Thoracic aorta (tissue), 2 donors: Measurements from ENCODE around the gene TRAPPC12. TPM values are rescaled to one million over a fixed set of nuclear protein-coding genes. Genes with fewer than 3 reads are reported as not detected.
"Not testable (repeated sequence)": the region's sequence is repeated elsewhere in the genome, so short reads cannot be mapped to it uniquely, and the experiment has no call there.

ENCODE experiments used
- ATAC-seq: fragments of 150-250 bp; one replicate; pipeline ENCODE4 v1.8.0; 2017; ENCODE audit warnings: low read depth; ENCODE audit not compliant: insufficient number of reproducible peaks, low FRiP score
- DNase-seq: peaks from one replicate; pipeline ENCODE4 v3.0.0-alpha.2; 2020; ENCODE audit warnings: low spot score
- H3K27ac ChIP-seq, 2 donors: fragments of 200-600 bp; sonication (generic); 1 replicate in 1 of 2; 2 replicates in 1 of 2; pipeline ENCODE4 v1.5.1; 2016; ENCODE audit warnings: mild to moderate bottlenecking in 2 of 2, moderate library complexity in 2 of 2
- H3K27me3 ChIP-seq: fragments of 200-600 bp; sonication (generic); replicated peaks from 2 replicates; pipeline ENCODE4 v1.6.0; 2016; ENCODE audit warnings: mild to moderate bottlenecking; ENCODE audit not compliant: insufficient read depth
- H3K36me3 ChIP-seq: fragments of 200-600 bp; sonication (generic); one replicate; pipeline ENCODE4 v1.5.1; 2016
- H3K4me1 ChIP-seq, 2 donors: fragments of 200-600 bp; sonication (generic); 1 replicate in 1 of 2; 2 replicates in 1 of 2; pipeline versions ENCODE4 v1.5.1 to v1.6.0; 2016; ENCODE audit warnings: low read depth in 2 of 2, mild to moderate bottlenecking in 1 of 2; ENCODE audit not compliant: control insufficient read depth in 1 of 2
- H3K4me3 ChIP-seq: fragments of 200-600 bp; sonication (generic); 2 replicates; pipeline ENCODE4 v1.5.1; 2016; ENCODE audit warnings: mild to moderate bottlenecking
- H3K9me3 ChIP-seq: fragments of 200-600 bp; sonication (generic); 2 replicates; pipeline ENCODE4 v1.5.1; 2016
- total RNA-seq, 2 donors: library from RNA; depleted of rRNA; stranded (reverse); fragments of >200 nt; gene quantifications; one replicate each; pipeline versions ENCODE4 v1.1.0 to v1.2.3, GENCODE V29; 2016
- TF ChIP-seq, protein P1 (sequence below): fragments of 200-600 bp; sonication (generic); IDR thresholded peaks from one replicate; pipeline ENCODE4 v1.5.1; 2019; ENCODE audit warnings: antibody characterized with exemption

The TRAPPC12 gene
- total RNA-seq, 2 donors from 2014 or later = 121 to 180 TPM

DNA sequence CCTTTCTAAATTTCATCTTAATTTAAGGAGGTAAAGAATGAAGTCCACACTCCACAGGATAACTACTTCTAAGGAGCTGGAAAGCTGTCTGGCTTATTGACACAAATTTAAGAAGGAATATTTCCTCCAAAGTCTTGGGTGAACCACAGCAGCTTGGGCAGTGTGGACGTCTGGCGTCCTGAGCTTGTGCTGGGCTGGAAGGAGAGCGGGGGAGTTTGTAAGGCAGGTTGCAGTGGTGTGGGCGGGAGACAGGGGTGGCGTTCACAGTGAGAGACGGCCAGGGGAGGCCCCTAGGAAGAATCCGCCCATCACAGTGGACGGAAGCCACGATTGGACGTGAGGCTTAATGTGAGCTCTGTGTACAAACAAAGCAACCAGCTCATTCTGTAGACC, 114.1 kb downstream of the TRAPPC12 start:
- DNase-seq = no peak
- Histone ChIP-seq H3K9me3 (no peaks in the 10 kb centered on the region), H3K36me3 (peaks cover 29% of the 10 kb centered on the region), H3K4me1 (peaks cover 8 to 33% of the 10 kb centered on the region in 2 donors), H3K4me3 (peak overlapping the region; percentile 65), H3K27me3 (no peaks in the 10 kb centered on the region), H3K27ac (peak overlapping the region; percentile 87 to 96)
- ATAC-seq = peak; percentile 34
- TF ChIP-seq, protein P1, sequence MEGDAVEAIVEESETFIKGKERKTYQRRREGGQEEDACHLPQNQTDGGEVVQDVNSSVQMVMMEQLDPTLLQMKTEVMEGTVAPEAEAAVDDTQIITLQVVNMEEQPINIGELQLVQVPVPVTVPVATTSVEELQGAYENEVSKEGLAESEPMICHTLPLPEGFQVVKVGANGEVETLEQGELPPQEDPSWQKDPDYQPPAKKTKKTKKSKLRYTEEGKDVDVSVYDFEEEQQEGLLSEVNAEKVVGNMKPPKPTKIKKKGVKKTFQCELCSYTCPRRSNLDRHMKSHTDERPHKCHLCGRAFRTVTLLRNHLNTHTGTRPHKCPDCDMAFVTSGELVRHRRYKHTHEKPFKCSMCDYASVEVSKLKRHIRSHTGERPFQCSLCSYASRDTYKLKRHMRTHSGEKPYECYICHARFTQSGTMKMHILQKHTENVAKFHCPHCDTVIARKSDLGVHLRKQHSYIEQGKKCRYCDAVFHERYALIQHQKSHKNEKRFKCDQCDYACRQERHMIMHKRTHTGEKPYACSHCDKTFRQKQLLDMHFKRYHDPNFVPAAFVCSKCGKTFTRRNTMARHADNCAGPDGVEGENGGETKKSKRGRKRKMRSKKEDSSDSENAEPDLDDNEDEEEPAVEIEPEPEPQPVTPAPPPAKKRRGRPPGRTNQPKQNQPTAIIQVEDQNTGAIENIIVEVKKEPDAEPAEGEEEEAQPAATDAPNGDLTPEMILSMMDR = no peak

DNA sequence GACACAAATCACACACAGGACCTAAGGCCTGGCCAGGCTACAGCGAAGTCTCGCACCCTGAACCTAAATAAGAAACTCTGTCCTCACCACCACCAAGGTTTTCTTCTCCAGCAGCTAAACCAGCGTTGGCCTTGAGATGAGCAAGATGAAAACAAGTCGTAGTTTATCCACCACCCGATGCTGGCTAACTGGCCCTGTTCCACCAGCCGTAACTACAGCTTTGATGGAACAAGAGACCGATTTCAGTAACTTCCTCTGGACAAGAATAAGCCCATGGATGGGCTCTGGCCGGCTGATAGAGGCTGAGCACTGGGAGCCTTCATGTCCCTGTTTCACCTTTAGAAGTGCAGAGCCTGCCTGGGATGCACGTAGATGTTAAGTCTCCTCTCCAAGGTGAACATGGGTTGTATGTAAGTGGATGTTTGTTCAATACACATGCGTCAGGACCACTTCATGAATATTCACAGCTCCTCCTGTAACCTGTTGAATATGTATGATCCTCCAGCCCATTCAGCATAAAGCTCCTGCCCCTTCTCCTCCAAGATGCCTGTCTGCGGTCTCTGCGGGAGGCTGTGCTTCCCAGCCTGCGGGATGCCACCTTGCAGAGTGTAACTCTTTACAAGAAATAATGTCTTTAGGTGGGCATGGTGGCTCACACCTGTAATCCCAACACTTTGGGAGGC, 115.6 kb downstream of the TRAPPC12 start:
- H3K27ac ChIP-seq = peak overlapping the region in 1 of 2 donors; percentile 96
- TF ChIP-seq, protein P1 = no peak
- DNase-seq (no peak), ATAC-seq (no peak)
- no peaks in the 10 kb centered on the region for H3K9me3 ChIP-seq
- H3K36me3 ChIP-seq = peaks cover 43% of the 10 kb centered on the region
- H3K27me3 ChIP-seq = no peaks in the 10 kb centered on the region
- peaks cover 8 to 29% of the 10 kb centered on the region in 2 donors for H3K4me1 ChIP-seq
- no peak overlapping the region for H3K4me3 ChIP-seq

DNA sequence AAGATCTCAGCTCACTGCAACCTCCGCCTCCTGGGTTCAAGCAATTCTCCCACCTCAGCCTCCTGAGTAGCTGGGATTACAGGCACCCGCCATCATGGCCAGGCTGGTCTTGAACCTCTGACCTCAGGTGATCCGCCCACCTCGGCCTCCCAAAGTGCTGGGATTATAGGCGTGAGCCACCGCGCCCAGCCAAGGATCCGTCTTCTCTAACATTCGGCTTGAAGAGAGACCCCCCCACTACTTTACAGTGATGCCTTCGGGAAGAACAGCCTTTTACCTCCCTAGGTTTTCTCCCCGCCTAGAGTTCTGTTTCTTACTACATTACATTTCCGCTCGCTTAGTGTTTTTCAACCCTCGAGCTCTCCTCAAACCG, 117.2 kb downstream of the TRAPPC12 start:
- Histone ChIP-seq H3K4me1 (peaks cover 8 to 25% of the 10 kb centered on the region in 2 donors), H3K36me3 (peaks cover 51% of the 10 kb centered on the region)
- not testable (repeated sequence) for ATAC-seq, DNase-seq, H3K27ac ChIP-seq, H3K27me3 ChIP-seq, H3K4me3 ChIP-seq, H3K9me3 ChIP-seq

DNA sequence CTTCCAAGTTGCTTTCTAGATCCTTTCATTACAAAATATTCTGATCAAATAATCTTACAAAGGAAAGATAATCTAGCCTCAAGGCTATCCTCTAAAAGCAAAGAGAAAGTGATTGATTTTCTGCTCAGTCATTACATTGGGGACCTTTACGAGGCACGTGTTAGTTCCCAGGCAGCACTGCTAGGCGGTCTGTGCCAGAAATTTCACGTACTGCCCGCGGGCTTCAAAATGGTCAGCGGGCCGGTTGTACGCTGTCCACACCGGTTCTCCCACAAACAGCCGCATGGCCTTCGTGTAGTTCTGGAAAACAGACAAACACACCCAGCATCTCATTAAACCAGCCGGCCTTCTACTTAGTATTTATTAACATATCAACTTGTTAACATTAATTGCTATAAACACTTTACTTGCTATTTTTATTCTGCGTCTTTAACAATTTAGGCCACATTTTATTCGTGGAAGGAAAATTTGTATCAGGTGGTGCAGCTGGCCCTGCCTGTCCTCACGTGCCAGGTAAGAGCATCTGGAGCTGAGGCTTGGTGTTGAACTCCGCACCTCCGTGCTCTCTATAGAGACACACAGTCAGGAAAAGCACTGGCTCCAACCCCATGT, 119.4 kb downstream of the TRAPPC12 start:
- DNase-seq = no peak

DNA sequence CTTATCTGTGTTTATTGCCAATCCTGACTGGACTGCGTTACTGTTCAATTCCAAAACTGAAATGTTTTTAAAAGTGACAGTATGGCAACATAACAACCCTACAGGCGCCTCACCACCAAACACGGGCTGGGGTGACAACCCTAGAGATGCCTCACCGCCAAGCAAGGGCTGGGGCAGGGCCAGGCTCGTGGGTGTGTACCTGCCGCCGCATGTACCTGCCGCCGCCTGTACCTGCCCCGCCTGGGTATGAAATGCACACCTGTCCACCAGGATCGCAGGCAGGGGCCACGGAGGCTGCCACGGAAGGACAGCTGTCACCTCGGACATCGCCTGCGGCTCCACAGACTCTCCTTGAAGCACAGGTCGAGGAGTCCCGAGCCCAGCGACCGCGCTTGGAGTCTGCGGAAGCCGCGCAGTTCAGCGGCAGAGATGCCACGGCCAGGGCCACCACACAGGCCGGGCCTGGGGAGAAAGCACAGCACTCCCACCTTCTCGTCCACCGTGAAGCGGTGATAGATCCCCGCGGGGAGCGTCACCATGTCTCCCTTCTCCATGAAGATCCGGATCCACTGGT, 120.9 kb downstream of the TRAPPC12 start:
- H3K36me3 ChIP-seq = peaks cover 63% of the 10 kb centered on the region
- H3K4me3 ChIP-seq = no peak overlapping the region
- DNase-seq (no peak), ATAC-seq (no peak)
- H3K9me3 ChIP-seq = no peaks in the 10 kb centered on the region
- TF ChIP-seq, protein P1 = no peak
- no peak overlapping the region for H3K27ac ChIP-seq
- no peaks in the 10 kb centered on the region for H3K27me3 ChIP-seq
- no peaks in the 10 kb centered on the region for H3K4me1 ChIP-seq

More for the DNA sequence above, 119.4 kb downstream of the TRAPPC12 start:
- peaks cover 0 to 5% of the 10 kb centered on the region in 2 donors for H3K4me1 ChIP-seq
- TF ChIP-seq, protein P1 = no peak
- ATAC-seq = no peak
- H3K4me3 ChIP-seq = no peak overlapping the region
- no peaks in the 10 kb centered on the region for H3K27me3 ChIP-seq
- H3K36me3 ChIP-seq = peaks cover 61% of the 10 kb centered on the region
- no peak overlapping the region for H3K27ac ChIP-seq
- H3K9me3 ChIP-seq = no peaks in the 10 kb centered on the region
